Measurements from ENCODE around the gene ITPR1.

The ITPR1 gene

DNA sequence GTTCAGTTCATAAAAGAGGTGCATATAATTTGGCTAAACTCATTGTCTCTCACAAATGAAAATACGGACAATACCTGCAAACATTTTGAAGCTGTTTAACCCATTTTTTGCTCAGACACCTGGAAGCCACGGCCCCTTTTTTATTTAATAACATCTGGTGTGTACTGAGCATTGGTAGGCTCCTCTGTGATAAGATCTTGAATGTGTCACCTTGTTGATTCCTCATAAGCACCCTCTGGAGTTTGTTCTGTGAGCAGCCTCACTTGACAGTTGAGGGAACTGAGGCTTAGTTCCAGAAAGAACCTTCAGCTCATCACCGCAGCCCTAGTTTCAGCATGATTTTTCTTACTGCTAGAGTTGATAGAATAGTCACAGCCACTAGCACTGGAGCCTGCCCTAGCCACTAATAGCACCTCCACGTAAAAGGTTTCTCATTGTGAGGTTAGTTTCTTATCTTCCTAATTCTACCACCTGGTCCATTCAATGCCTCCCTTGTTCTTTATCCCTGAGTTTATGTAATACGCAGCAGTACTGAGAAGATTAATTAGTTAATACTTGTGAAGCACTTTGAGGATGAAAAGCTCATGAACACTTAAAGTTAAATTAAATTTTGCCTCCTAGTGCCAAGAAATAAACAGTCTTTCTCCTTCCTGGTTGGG lies 71.9 kb downstream of the ITPR1 start:
- in situ Hi-C loops (cut with MboI; ENCODE audit: low sequenced_read_pairs): no loop called here

DNA sequence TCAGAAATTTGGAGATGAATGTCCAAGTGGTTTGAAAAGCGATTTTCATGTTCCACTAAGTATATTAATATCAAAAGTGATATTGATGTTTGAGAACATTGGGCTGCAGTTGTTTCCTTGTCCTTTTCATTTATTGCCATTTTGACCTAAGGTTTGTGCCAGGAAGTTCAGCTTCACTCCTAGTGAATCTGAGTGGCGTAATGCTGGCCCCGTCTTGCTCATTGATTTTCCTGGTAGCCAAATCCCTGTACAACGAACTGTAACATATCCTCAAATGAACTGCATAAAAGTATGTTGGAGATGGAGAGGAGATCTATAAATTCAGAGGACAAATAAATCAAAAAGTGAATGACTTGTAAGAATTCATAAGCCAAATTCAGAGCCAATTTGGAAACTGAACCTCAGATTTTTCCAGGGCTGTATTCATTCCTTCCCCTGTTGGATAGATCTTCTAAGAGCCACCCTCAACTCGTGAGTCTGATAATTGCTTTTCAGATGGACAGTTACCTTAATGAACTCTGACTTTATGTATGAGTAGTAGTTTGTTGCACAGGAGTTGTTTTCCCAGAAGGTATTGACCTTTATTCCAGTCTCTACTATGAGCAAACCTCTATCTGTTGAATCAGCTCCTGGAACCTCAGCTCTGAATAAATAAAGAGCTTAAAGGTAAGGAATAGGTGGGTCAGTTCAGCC lies 72.8 kb downstream of the ITPR1 start:
- in situ Hi-C loops (cut with MboI; ENCODE audit: low sequenced_read_pairs): no loop called here

DNA sequence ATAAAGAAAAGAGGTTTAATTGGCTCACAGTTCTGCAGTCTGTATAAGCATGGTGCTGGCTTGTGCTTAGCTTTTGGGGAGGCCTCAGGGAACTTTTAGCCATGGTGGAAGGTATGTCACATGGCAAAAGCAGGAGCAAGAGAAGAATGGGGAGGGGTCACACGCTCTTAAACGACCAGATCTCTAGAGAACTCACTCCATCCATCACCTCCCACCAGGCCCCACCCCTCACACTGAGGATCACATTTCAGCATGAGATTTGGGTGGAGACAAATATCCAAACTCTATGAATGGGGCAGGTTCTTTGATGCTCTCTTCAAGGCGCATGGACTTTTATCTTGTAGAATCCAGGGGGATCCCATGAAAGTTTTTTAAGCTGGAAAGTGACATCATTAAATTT lies 75.7 kb downstream of the ITPR1 start:
- in situ Hi-C loops (cut with MboI; ENCODE audit: low sequenced_read_pairs): no loop called here

DNA sequence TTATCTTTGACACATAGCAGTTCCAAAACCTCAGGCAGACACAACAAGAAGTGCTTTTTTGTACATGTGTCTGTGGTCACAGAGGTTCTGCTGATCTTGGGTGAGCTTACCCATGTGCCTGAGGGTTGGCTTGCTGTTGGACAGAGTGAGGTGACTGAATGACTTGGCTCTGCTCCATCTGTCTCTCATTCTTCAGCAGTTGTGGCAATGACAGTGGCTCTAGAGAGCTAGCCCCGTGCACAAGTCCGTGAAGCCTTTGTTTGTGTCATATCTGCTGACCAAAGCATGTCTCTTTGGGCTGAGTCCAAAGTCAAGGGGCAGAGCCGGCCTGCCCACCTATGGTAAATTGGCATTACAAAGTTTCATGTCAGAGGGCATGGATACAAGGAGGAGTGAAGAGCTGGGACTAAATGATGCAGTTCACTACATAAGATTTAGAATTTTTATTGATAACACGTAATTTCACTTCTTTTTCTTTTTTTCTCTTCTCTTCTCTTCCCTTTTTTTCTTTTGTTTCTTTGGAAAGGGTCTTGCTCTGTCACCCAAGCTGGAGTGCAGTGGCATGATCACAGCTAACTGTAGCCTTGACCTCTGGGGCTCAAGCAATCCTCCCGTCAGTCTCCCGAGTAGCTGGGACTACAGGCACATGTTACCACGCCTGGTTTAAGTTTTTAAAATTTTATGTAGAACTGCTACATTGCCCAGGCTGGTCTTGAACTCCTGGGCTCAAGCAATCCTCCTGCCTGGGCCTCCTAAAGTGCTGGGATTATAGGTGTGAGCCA lies 77.9 kb downstream of the ITPR1 start:
- in situ Hi-C loops (cut with MboI; ENCODE audit: low sequenced_read_pairs): no loop called here

DNA sequence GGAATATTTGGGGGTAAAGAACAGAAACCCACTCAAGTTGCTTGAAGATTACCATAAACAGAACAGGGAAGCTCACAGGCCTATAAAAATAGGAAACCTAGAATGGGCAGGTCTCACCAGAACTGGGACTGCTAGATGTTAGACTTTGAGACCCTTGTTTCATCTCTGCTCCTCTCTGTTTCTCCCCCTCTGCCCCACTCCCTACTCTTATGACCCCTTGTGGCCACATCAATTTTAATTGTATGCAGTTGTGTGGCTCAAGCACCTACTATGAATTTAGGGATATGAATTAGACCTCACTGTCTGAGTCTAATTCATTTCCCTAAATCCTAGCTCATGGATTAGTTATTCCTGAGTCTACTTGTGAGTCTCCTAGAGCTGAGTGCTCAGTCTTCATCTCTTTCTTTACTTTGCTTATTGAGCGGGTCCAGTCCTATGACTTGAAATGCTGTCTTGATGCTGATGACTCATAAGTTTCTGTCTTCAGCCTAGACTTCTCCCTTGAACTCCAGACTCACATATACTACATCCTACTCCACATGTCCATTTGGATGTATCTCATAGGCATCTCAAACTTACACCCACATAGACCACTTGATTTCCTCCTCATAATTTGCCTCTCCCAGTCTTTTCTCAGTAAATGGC lies 78.7 kb downstream of the ITPR1 start:
- in situ Hi-C loops (cut with MboI; ENCODE audit: low sequenced_read_pairs): no loop called here

DNA sequence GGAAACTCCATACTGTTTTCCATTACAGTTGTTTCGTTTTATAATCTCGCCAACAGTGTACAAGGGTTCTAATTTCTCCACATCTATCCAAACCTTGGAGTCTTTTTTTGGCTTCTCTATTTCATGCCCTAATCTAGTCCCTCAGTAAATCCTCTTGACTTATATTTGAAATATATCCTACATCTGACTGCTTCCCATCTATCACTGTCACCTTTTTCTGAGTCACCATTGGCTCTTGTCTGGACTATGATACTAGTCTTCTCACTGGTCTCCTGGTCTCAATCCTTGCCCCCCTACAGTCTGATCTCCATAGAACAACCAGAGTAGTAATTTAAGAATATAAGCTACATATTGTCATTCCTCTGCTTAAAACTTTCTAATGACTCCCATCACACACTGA lies 80.0 kb downstream of the ITPR1 start:
- in situ Hi-C loops (cut with MboI; ENCODE audit: low sequenced_read_pairs): no loop called here

DNA sequence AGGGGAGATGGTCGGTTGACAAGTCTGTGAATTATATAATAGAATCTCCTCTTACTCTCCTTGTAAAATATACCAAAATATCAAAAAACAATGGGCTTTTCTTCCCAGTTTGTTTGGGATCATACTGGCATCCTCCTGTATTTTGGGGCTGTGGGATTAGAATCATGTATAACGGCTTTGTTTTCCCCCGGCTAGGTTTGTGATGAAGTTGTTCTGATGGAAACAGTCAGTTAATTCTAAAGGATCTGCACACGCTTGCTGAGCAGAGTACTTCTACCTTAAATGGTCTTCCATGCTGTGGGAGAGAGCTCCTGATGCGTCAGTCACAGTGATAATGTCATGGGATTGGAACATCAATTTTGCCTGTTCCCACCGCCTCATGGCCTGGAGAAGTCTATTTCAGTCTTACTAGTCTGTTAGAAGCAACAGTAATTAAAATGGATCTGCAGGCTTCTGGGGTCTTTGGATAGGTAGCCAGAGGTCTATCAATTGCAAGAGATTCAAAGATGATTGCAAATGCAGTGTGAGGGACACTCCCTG lies 81.3 kb downstream of the ITPR1 start:
- in situ Hi-C loops (cut with MboI; ENCODE audit: low sequenced_read_pairs): no loop called here

DNA sequence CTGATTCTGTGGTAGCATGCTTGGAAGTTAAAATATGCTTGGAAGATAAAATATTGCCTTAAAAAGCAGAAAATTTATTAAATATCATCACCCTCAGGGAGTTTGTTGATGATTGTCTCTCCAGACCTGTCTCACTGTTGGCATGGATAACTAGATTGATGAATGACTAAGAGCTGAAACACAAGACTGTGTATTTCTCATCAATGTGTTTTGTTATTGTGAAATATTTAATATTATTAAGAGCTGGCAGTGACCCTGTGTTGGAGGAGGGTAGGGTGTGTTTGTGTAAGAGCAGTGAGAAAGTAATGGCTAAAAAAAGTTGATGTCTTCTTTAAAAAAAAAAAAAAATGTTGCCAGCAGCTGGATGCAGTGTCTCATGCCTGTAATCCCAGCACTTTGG lies 82.2 kb downstream of the ITPR1 start:
- in situ Hi-C loops (cut with MboI; ENCODE audit: low sequenced_read_pairs): no loop called here

DNA sequence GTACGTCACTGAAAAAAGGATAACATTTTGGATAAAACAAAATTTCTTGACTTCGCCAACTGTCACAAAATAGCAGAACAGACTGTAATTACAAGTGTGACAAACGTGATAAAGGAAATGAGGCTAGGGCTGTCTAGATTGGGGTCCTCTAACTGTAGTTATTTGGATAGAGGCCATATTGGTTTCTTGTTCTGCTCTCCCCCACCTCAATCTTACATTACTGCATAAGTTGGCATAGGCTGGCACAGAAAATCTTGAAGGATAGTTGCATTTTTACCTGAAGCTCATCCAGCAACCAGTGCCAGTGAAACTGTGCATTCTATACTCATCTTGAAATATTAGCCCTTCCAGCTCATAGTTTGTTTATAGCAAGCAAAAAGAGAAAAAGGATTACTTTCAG lies 84.6 kb downstream of the ITPR1 start:
- in situ Hi-C loops (cut with MboI; ENCODE audit: low sequenced_read_pairs): no loop called here

DNA sequence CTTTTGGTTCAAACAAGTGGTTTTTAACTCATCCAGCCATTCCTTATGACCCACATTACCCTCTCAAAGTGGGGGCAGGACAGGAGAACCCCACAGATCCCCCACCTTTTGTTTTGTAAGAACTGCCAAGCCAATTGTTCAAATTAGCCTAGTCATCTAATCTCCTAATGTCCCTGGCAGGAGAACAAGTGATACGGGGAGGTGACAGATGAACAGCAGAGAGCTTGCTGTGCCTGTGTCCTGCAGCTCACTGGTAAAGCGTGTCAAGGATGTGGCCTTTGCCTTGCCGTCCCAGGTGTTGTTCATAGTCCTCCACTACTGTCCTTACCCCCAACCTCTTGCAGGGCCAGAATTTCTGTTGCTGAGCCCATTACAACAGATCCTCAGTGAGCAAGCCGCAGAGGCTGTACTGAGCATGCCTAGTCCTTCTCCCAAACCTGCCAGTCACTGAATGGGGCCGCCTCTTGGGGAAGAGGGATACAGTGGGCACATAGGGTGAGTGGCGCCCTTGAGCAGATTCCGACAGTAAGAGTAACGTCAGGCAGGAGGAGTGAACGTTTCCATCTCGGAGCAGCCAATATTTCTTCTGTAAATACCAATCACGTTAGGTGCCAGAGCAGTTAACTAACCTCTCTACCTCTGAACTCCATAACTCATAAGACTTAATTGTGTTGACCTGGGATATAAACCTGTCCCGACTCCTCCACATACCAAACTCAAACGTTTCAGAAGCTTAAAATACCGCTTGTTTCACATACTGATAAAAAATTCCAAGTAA lies 87.4 kb downstream of the ITPR1 start:
- in situ Hi-C loops (cut with MboI; ENCODE audit: low sequenced_read_pairs): no loop called here

DNA sequence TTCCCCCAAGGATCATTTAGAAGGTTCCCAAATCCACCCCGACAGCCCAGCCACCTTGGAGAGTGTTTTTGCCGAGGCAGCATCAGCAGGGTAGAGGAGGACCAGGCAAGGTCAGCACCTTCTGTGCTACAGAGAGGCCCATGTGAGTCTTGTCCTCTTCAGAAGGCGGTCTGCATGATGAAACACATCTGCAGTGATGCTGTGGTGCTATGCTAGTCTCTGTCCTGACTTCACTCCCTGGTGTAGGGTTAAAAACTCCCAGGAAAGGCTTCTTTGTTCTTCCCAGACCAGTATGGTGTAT lies 87.9 kb downstream of the ITPR1 start:
- in situ Hi-C loops (cut with MboI; ENCODE audit: low sequenced_read_pairs): no loop called here

DNA sequence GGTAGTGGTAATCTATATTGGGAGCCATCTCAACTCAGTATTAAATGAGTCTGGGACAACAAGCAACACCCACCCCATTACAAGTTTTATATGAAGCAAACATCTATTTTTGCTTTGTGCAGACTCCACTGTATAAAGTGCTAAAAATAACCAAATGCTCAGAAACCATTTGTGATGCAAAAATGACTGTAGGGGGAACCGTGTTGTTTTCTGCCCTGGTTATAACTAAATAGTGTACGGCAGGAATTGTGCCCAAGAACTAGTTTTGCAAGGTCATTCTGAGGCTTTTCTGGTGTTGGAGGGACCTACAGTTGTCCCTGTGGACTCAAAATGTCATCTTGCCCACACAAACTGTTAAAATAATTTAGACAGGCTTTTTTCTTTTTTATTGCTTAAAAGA lies 88.3 kb downstream of the ITPR1 start:
- in situ Hi-C loops (cut with MboI; ENCODE audit: low sequenced_read_pairs): no loop called here

DNA sequence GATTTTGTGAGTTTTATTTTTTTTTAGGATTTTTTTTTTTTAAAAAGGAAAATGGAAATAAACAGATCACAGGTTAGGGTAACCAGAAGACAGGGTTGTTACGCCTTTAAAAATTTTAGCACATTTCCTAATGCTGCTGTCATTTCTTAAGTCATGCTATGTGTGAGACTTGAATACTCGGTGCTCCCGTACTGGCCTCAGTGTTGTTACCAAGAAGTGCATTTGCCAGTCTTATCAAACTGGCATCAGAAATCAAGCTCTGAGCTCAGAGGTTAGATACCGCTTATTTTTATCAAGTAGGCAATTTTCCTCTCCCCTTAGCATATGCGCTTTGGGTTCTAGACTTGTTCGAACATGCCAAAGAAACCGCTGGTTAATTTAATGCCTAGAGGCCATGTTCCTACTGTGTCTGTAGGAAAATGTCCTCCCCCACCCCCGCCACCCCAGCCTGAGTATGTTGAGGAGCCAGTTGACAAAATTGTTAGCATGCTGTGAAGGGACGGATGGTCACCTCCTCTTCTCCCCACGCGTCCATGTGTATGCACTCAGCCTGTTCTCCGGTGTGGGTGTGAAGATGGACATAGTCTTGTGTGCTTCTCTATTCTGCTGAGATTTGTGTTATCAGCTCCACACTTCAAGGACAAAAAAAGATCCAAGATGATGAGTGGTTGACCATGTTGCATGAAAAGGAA lies 88.9 kb downstream of the ITPR1 start:
- in situ Hi-C loops (cut with MboI; ENCODE audit: low sequenced_read_pairs): no loop called here

DNA sequence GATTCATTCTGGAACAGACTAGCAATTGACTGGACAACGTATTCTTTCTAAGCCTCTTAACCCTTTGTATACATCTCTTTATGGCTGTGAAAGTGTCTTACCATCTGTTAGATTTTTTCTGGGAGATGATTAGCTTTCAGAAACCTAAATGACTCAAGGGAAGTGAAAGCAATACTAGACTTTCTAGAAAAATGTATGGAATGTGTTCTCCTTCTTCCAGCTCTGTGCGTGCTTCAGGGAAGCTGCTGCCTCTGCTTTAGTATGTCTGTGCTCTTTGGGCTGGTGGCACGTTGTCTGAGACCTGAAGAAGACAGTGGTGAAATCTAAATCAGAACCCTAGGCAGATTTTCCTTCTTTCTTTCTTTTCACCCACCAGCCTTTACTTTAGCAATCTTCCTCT lies 89.5 kb downstream of the ITPR1 start:
- in situ Hi-C loops (cut with MboI; ENCODE audit: low sequenced_read_pairs): no loop called here

DNA sequence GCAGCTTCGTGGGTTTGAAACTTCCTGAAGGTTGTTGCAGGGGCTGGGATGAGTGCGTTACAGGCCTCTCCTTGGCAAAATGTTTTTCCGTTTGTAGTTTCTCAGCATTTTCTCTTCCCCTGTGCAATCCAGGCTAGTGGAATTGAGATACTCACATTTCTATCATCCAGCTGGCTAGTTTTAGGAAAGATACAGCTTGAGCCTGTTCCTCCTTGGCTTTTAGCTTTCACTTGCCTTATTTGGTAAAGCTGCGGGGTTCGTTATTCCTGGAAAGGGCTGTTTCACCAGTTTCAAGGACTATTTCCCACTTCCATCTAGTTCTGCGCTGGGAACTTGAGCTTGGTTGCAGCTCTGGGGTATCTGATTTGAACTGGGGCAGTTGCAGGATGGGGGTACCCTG lies 90.3 kb downstream of the ITPR1 start:
- in situ Hi-C loops (cut with MboI; ENCODE audit: low sequenced_read_pairs): no loop called here

DNA sequence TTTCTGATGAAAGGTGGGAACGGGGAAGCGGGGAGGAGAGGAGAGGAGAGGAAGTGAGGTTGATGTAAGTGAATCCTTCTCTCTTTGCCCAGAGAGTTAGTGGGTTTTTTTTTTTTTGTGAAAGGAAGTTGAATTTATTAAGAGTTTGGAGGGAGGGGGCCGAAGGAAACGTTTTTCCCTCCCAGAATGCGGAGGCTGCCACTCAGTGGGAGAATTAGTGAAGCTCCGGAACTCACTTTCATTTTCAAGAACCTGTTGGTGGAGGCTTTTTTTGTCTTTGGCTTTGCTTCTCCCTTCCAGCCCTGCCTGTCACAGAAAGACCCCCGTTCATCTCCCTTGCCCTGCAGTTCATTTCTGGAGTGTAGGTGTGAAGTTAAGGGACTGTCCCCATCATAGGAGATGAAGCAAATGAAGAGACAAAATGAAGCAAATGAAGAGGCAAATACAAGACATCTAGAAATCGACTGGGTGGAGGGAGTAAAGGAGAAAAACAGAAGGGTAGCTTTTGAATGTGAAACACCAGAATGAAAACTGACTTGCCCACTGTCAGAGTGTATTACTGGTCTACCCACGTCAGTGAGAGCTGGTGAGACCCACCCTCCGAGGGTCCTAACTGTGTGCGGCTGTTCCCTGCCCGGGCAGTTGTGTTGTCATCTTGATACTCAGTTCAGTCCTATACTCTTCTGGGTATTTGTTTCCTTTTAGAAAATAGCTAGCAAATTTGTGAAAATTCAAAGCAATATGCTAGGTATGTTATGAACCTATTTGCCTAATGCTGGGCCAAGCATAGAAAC lies 91.5 kb downstream of the ITPR1 start:
- in situ Hi-C loops (cut with MboI; ENCODE audit: low sequenced_read_pairs): no loop called here

DNA sequence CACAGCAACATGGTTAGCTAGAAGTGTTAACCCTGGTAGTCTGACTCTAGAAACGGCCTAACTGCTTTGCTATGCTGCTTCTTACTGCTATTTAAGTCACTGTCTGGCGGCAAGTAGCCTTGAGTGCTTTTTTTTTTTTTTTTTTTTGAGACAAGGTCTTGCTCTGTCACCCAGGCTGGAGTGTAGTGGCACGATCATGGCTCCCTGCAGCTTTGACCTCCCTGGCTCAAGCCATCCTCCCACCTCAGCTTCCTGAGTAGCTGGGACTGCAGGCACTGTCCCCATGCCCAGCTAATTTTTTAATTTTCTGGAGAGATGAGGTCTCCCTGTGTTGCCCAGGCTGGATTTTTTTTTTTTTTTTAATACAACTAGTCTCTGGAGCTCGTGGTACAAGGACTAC lies 93.2 kb downstream of the ITPR1 start:
- in situ Hi-C loops (cut with MboI; ENCODE audit: low sequenced_read_pairs): no loop called here

DNA sequence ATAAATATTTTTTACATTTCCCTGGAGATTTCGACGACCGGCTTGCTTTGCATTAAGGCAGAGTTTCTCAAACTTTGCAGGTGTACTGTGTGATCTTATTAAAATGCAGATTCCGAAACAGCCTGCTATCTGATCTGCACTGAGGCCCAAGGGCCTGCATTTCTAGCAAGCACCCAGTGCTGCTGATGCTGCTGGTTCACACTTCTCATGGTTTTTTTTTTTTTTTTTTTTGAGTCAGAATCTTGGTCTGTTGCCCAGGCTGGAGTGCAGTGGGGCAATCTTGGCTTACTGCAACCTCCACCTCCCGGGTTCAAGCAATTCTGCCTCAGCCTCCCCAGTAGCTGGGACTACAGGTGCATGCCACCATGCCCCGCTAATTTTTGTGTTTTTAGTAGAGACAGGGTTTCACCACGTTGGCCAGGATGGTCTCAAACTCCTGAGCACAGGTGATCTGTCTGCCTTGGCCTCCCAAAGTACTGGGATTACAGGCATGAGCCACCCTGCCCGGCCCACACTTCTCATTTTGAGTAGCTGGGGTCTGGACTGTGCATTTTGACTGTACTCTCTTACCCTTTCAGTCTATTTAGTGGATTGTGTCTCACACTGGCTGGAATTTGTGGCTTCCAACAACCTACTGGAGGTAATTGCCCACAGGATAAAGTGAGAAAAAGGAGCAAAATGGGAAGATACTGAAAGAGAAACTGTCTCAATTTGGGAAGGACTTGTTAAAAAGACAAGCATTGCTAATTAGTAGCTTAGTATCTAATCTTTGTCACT lies 94.1 kb downstream of the ITPR1 start:
- in situ Hi-C loops (cut with MboI; ENCODE audit: low sequenced_read_pairs): no loop called here

DNA sequence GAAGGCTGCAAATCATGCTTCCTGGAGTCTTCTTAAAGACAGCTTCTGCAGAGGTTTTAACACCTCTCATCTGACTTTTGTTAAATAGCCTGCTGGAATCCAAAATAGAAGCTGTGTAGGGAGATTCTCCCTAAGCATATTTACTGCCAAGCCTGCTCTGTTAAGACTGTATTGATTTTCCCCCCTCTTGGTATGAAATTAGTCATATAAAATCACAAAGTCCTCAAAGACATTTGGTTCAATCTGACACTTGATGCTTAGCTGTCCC lies 94.6 kb downstream of the ITPR1 start:
- in situ Hi-C loops (cut with MboI; ENCODE audit: low sequenced_read_pairs): no loop called here

Data from HL-60/S4 treated with retinoic acid at 250 ng/mL for 4 days and 3 days (cell line).